Memory B cell (primary cell): ENCODE data around the gene CFAP68.
"Not testable (repeated sequence)": the region's sequence is repeated elsewhere in the genome, so short reads cannot be mapped to it uniquely, and the experiment has no call there.

Experiments used
- ATAC-seq: fragments of 150-1000 bp; cut with Tn5 transposase; 2 replicates; pipeline ENCODE4 v1.10.0; 2021; ENCODE audit warnings: low read depth, mild to moderate bottlenecking, moderate library complexity
- DNase-seq, 2 donors: peaks; one replicate each; pipeline ENCODE4 v3.0.0; 2022; ENCODE audit warnings: low spot score in 2 of 2
- H3K27ac Mint-ChIP-seq: one replicate; pipeline ENCODE4 v1.8.0; 2022; ENCODE audit warnings: mild to moderate bottlenecking, moderate library complexity, mixed read lengths
- H3K27me3 Mint-ChIP-seq: one replicate; pipeline ENCODE4 v1.8.0; 2022; ENCODE audit warnings: mixed read lengths
- H3K36me3 Mint-ChIP-seq: one replicate; pipeline ENCODE4 v1.8.0; 2022; ENCODE audit warnings: mild to moderate bottlenecking, mixed read lengths
- H3K4me1 Mint-ChIP-seq: one replicate; pipeline ENCODE4 v1.8.0; 2022; ENCODE audit warnings: mixed read lengths
- H3K4me3 Mint-ChIP-seq: one replicate; pipeline ENCODE4 v1.8.0; 2022; ENCODE audit warnings: mild to moderate bottlenecking, moderate library complexity, mixed read lengths
- H3K9me3 Mint-ChIP-seq: one replicate; pipeline ENCODE4 v1.8.0; 2022; ENCODE audit warnings: mixed read lengths

The CFAP68 gene

DNA sequence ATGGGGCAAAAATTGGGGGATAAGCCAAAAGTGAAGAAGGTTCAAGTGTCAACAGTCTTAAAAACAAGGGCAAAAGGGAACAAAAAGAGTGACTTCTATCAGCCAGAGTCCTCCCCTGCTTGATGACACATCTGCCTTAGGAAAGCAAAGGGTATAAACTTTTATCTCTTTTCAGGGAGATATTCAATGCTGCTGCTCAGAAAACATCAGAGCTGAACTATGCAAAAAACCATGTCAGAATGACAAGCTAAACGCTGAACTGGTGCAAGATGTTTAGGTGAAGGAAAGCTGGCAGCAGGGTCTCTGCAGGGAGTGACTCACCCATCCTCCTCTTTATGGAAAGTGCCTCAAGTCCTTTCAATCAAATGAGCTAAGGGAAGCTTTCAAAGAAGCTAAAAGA is 32.7 kb upstream of the CFAP68 start:
- Mint-ChIP-seq H3K36me3 (peaks cover 22% of the 10 kb centered on the region), H3K9me3 (no peaks in the 10 kb centered on the region), H3K27me3 (no peaks in the 10 kb centered on the region), H3K4me1 (no peaks in the 10 kb centered on the region), H3K27ac (no peak overlapping the region), H3K4me3 (no peak overlapping the region)
- no peak for ATAC-seq
- no peak for DNase-seq

DNA sequence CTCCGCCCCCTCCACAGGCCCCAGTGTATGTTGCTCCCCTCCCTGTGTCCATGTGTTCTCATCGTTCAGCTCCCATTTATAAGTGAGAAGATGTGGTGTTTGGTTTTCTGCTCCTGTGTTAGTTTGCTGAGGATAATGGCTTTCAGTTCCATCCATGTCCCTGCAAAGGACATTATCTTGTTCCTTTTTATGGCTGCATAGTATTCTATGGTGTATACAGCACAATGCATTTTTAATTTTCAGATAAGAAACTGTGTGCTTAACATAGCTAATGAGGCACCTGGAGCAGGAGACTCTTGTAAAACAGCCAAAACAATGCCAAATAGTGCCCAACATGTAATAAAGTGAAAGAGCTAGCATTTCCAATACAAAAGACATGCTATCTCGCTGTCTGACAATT is 29.7 kb upstream of the CFAP68 start:
- H3K27me3 Mint-ChIP-seq = no peaks in the 10 kb centered on the region
- peaks cover 25% of the 10 kb centered on the region for H3K36me3 Mint-ChIP-seq
- DNase-seq (no peak), ATAC-seq (no peak)
- no peak overlapping the region for H3K4me3 Mint-ChIP-seq
- H3K4me1 Mint-ChIP-seq = no peaks in the 10 kb centered on the region
- H3K27ac Mint-ChIP-seq = no peak overlapping the region
- H3K9me3 Mint-ChIP-seq = no peaks in the 10 kb centered on the region

DNA sequence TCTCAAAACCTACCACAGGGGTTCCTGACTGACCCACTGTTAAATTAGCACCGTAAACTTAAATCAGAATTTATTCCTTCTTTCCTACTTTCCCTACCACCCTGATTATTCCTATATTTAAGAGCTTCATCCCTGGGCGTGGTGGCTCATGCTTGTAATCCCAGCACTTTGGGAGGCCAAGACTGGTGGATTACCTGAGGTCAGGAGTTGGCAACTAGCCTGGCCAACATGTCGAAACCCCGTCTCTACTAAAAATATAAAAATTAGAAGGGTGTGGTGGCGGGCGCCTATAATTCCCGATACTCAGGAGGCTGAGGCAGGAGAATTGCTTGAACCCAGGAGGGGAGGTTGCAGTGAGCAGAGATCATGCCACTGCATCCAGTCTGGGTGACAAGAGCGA is 28.3 kb upstream of the CFAP68 start:
- Mint-ChIP-seq H3K27me3 (no peaks in the 10 kb centered on the region), H3K36me3 (peaks cover 33% of the 10 kb centered on the region), H3K27ac (no peak overlapping the region), H3K4me3 (no peak overlapping the region), H3K9me3 (no peaks in the 10 kb centered on the region), H3K4me1 (no peaks in the 10 kb centered on the region)
- no peak for DNase-seq
- no peak for ATAC-seq

DNA sequence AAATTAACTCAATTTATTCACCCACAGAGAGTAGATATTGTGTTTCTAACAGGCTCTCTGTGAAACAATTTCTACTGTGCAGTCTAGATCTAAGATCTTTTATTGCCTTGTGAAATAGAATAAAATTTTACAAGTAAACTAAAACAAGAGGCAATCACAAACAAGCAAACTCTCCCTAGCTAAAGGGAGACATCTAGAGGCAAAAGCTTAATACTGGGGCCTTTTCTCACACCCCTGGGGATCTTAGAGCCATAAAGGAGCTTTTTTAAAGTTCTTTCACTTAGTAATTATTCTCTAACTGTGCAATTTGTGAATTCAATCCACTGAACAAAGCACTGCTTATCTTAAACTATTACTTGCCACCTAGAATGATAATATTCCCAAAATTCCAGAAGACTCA is 27.7 kb upstream of the CFAP68 start:
- Mint-ChIP-seq H3K4me3 (no peak overlapping the region), H3K36me3 (peaks cover 34% of the 10 kb centered on the region), H3K4me1 (no peaks in the 10 kb centered on the region), H3K9me3 (no peaks in the 10 kb centered on the region), H3K27ac (no peak overlapping the region), H3K27me3 (no peaks in the 10 kb centered on the region)
- no peak for ATAC-seq
- no peak for DNase-seq

DNA sequence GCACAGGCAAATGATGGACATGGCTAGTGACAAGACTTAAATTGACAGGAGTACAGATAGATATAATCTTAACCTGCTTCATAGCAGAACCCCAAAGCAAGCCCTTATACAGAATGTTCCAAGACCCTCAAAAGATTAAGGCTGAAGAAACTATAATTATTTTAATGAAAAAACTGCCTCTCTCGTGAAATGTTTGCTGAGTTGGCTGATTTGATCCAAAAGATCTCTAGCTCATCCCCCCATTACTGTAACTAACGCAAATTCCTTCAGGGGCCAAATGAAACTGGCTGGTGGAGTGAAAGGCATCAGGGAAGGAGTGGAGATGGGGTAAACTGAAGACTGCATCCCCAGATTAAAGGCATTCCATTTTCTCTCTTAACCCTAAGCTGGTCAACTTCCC is 27.2 kb upstream of the CFAP68 start:
- no peak overlapping the region for H3K4me3 Mint-ChIP-seq
- no peaks in the 10 kb centered on the region for H3K9me3 Mint-ChIP-seq
- no peaks in the 10 kb centered on the region for H3K27me3 Mint-ChIP-seq
- no peak for DNase-seq
- H3K36me3 Mint-ChIP-seq = peaks cover 35% of the 10 kb centered on the region
- H3K4me1 Mint-ChIP-seq = no peaks in the 10 kb centered on the region
- H3K27ac Mint-ChIP-seq = no peak overlapping the region
- ATAC-seq = no peak

DNA sequence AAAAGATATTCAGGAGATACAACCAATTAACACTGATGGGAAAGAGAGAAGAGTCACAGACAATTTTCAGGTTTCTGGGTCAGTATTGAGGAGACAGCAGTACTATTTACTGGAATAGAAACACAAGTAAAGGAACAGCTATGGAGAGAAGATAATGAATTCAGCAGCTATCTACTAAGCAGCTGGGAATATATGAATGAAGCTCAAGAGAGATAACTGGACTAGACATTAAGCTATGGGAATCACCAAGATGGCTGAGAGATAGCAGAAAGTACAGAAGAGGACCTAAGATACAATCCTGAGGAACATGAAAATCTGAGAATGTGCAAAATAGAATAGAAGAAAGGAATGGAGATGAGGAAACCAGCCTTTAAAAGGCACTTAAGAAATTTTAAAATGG is 23.8 kb upstream of the CFAP68 start:
- no peaks in the 10 kb centered on the region for H3K9me3 Mint-ChIP-seq
- no peak for ATAC-seq
- peaks cover 35% of the 10 kb centered on the region for H3K36me3 Mint-ChIP-seq
- H3K4me3 Mint-ChIP-seq = no peak overlapping the region
- no peaks in the 10 kb centered on the region for H3K4me1 Mint-ChIP-seq
- no peaks in the 10 kb centered on the region for H3K27me3 Mint-ChIP-seq
- no peak overlapping the region for H3K27ac Mint-ChIP-seq
- DNase-seq = no peak

DNA sequence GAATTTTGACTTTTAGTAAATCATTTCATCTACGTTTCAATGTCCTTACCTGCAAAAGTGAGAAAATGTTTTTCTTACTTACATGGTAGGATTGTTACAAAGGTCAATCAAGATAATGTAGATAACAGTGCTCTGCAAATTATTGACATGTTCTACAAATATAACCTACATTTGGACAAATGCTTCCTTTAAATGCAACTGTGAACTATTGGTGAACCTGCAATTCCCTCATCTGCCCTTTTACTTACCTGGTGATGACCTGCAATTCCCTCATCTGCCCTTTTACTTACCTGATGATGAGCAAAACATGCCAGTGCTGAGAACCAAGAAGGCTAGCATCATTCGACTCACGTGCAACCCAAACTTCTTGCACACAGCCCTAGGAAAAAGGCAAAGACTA is 19.1 kb upstream of the CFAP68 start:
- Mint-ChIP-seq H3K27me3 (no peaks in the 10 kb centered on the region), H3K36me3 (peaks cover 28% of the 10 kb centered on the region), H3K27ac (no peak overlapping the region), H3K4me3 (no peak overlapping the region), H3K4me1 (no peaks in the 10 kb centered on the region), H3K9me3 (no peaks in the 10 kb centered on the region)
- ATAC-seq (no peak), DNase-seq (no peak)

DNA sequence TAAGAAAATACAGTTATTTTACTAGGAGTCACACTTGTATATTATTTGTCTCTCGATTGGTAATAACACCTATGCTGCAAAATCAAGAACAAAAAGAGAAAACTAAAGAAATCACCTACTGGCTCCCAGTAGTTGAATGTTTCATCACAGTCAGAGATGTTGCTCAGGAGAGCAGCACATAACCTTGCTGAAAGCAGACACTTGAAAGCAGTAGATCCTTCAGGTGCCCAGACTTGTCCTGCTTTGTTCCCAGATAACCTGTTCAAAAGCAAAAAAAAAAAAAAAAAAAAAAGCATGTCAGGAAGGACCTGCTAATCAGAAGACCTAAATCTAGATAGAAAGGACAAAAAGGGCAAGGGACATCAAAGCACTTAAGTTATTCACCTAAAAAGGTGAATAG is 9.2 kb upstream of the CFAP68 start:
- no peaks in the 10 kb centered on the region for H3K9me3 Mint-ChIP-seq
- peaks cover 23% of the 10 kb centered on the region for H3K36me3 Mint-ChIP-seq
- H3K4me3 Mint-ChIP-seq = no peak overlapping the region
- DNase-seq (no peak), ATAC-seq (no peak)
- H3K27me3 Mint-ChIP-seq = no peaks in the 10 kb centered on the region
- H3K27ac Mint-ChIP-seq = no peak overlapping the region
- peaks cover 12% of the 10 kb centered on the region for H3K4me1 Mint-ChIP-seq

DNA sequence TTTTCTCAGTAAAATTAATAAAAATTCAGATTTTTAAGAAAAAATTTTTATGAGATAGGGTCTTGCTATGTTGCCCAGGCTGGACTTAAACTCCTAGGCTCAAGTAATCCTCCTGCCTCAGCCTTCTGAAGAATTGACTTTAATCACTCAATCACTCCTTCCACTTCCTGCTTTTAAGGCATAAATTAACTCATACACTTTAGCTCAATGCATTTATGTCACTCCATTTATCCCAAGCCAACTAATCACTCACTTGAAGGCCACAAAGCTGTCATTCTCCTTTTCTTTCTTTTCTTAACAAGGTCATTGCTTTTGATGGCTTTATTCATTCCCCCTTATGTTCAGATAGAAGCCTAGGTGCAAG is 8.8 kb upstream of the CFAP68 start:
- peaks cover 23% of the 10 kb centered on the region for H3K36me3 Mint-ChIP-seq
- ATAC-seq = no peak
- H3K27ac Mint-ChIP-seq = peak overlapping the region; percentile 95
- H3K27me3 Mint-ChIP-seq = no peaks in the 10 kb centered on the region
- H3K4me1 Mint-ChIP-seq = peaks cover 12% of the 10 kb centered on the region
- DNase-seq = no peak
- no peaks in the 10 kb centered on the region for H3K9me3 Mint-ChIP-seq
- H3K4me3 Mint-ChIP-seq = peak overlapping the region; percentile 92

DNA sequence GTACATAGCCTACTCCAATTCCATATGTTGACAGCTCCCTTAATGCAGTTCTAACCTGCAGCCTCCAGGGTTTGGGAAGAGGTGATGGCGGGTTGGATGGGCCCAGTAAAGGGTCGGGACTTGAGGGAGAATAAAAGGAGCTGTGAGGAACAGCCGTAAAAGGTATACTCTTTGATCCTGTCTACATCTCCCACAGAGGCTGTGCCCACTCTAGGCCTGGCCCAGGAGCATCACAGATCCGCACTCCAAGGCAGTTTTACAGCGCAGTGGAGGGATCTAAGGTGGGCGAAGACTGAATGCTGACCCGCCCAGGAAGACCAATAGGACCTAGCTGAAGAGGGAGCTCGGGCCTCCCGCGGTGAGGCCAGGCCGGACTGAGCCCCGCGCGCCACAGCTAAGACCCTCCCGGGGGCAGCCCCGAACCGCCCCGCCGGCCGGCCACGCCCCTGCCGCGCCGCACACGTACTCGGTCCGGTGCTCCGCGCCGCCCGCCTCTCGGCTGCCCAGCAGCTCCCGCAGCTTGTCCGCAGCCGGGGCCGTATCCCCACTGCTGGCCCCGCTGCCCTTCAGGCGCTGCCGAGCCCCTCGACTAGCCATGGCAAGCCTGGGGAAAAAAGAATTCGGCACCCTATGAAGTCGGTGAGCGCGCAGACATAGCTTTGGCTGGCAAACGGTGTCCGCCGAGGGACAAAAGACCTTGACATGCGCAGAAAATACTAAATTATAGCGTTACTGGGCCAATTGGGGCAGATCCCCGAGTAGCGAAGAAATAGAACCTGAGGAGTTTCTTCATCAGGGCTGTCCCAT is 8.3 kb upstream of the CFAP68 start, which contains the start of gene ALG9:
Gene ALG9, minus strand, starts transcription at position 696 of the 807 bp plus-strand sequence. Its CDS starts 99 bp downstream, at position 597.
- H3K9me3 Mint-ChIP-seq = no peaks in the 10 kb centered on the region
- H3K36me3 Mint-ChIP-seq = peaks cover 23% of the 10 kb centered on the region
- DNase-seq (peak; percentile 90 to 96), ATAC-seq (peak; percentile 83)
- H3K27ac Mint-ChIP-seq = peak within 1 kb of the TSS; percentile 95
- peak within 1 kb of the TSS; percentile 92 for H3K4me3 Mint-ChIP-seq
- peaks cover 12% of the 10 kb centered on the region for H3K4me1 Mint-ChIP-seq
- no peaks in the 10 kb centered on the region for H3K27me3 Mint-ChIP-seq

DNA sequence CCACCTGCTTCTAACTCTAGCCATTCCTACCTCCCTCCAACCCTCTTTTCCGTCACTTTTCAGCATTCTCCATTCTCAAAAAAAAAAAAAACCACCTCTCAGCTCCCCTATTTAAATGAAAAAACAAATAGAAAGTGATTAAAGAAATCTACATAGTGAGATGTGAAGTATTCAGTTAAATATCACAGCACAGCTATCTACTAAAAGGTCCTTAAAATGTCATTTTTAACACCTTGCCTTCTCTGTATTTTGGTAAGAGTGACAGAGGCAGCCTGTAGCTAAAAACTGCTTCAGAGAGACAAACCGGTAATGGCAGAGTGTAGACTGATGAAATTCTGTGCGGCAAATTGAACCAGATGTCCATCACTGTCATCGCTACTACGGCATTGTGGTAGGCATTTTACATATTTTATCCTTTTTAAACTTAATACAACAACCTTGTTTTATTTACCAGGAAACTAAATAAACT is 7.6 kb upstream of the CFAP68 start:
- Mint-ChIP-seq H3K27ac (peak overlapping the region; percentile 95), H3K4me3 (peak overlapping the region; percentile 92), H3K4me1 (peaks cover 10% of the 10 kb centered on the region), H3K36me3 (peaks cover 17% of the 10 kb centered on the region), H3K9me3 (no peaks in the 10 kb centered on the region), H3K27me3 (no peaks in the 10 kb centered on the region)
- DNase-seq (no peak), ATAC-seq (no peak)

DNA sequence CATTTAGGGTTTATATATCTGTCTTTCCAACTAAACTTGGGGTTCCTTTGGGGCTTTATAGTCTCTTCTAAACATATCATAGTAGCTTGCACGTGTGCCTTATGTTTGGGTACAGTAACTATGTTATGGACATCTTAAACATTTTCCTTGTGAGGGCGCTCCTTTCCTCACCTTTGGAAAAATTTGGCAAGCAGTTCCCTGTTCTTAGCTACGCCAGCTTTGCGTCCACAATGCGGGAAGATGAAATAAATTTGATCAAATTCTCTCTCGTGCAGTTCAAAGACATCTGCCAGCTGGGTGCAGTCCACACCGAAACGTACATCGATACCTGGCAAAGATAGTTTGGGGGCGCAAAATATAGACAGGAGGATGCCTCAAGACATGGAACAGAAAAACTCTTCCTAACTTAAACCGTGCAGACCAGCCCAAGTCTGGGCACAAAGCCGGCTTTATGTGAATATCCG is 924 bp upstream of the CFAP68 start:
- Mint-ChIP-seq H3K36me3 (peaks cover 5% of the 10 kb centered on the region), H3K9me3 (no peaks in the 10 kb centered on the region), H3K27ac (peak overlapping the region; percentile 99), H3K27me3 (no peaks in the 10 kb centered on the region), H3K4me1 (peaks cover 10% of the 10 kb centered on the region), H3K4me3 (peak overlapping the region; percentile 98)
- peak; percentile 0 for ATAC-seq
- no peak for DNase-seq

DNA sequence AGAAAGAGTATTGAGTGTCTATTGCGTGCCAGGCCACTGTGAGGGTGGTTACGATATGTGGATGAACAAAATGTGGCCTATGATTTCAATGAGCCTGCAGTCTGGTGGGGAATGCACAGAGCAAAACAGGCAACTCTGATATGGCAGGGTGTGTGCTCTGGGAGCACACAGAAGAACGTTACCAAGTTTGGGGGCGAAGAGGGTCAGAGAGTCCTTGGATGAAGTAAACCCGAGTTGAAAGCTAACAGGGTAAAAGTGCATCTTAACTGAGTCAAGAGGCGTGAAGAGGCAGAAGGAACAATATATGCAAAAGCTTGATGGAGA is 258 bp downstream of the CFAP68 start:
- H3K36me3 Mint-ChIP-seq = peaks cover 10% of the 10 kb centered on the region
- peak overlapping the region; percentile 98 for H3K4me3 Mint-ChIP-seq
- H3K27me3 Mint-ChIP-seq = no peaks in the 10 kb centered on the region
- DNase-seq (no peak), ATAC-seq (no peak)
- H3K27ac Mint-ChIP-seq = peak overlapping the region; percentile 99
- no peaks in the 10 kb centered on the region for H3K9me3 Mint-ChIP-seq
- peaks cover 10% of the 10 kb centered on the region for H3K4me1 Mint-ChIP-seq

DNA sequence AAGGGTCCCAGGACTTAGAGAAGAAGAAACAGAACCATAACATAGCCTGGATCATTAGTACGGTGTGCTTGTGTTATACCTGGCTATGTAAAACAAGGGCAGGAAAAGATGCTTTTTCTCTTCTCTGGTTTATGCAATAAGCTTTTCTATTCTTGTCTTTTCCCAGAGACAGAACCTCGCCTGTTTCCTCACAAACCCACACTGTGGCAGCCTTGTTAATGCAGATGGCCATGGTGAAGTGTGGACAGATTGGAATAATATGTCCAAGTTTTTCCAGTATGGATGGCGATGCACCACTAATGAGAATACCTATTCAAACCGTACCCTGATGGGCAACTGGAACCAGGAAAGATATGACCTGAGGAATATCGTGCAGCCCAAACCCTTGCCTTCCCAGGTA is 2.9 kb downstream of the CFAP68 start:
- peaks cover 12% of the 10 kb centered on the region for H3K4me1 Mint-ChIP-seq
- H3K4me3 Mint-ChIP-seq = no peak overlapping the region
- H3K27ac Mint-ChIP-seq = no peak overlapping the region

DNA sequence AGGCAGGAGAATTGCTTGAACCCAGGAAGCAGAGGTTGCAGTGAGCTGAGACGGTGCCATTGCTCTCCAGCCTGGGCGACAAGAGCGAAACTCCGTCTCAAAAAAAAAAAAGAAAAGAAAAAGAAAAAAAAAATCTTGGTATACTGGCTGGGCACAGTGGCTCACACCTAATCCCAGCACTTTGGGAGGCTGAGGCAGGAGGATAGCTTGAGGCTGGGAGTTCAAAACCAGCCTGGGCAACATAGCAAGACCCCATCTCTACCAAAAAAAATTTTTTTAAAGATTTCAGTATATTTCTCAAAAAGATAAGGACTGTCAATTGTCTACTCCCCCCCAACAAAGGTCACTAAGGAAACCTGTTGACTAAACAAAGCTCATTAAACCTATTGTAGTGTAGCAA is 5.7 kb downstream of the CFAP68 start:
- not testable (repeated sequence) for H3K4me3 Mint-ChIP-seq, DNase-seq, H3K27me3 Mint-ChIP-seq, ATAC-seq, H3K9me3 Mint-ChIP-seq, H3K27ac Mint-ChIP-seq, H3K36me3 Mint-ChIP-seq, H3K4me1 Mint-ChIP-seq

More for the DNA sequence above, 2.9 kb downstream of the CFAP68 start:
- ATAC-seq = no peak
- Mint-ChIP-seq H3K36me3 (peaks cover 8% of the 10 kb centered on the region), H3K9me3 (no peaks in the 10 kb centered on the region), H3K27me3 (no peaks in the 10 kb centered on the region)
- DNase-seq = no peak
